Peyer's patch (tissue), 4 donors: ENCODE data around the gene KANSL1.

Experiments
- POLR2A ChIP-seq, 2 donors: fragments of 450-650 bp; IDR thresholded peaks; one replicate each; pipeline ENCODE4 v1.5.1; 2017; ENCODE audit warnings: antibody characterized with exemption in 2 of 2, mild to moderate bottlenecking in 2 of 2, moderate library complexity in 2 of 2
- TF ChIP-seq, protein P1 (sequence below), 6 experiments: fragments of 450-650 bp in 4 of 6; fragments of 200-600 bp in 2 of 6; sonication (generic) in 1 of 6; IDR thresholded peaks; one replicate each; pipeline ENCODE4 v1.5.1; 2017 to 2019; ENCODE audit warnings: antibody characterized with exemption in 6 of 6, mild to moderate bottlenecking in 3 of 6, moderate library complexity in 1 of 6

DNA sequence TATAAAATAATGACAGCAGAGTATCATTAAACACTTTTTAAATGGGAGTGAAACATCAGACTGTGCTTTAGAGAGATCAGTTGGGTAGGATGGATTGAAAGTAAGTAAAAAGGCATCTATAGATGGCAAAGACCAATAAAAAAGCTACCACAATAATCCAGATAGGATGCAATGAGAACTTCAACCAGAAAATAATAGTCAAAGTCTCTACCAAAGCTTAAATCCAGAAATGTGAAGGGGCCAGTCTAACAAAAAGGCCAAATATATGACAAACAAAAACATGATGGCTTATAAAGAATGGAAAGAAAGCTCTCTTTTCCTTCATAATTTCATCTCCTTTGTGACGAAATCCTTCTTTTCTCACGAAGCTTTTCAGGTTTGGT, 12.3 kb downstream of the KANSL1 start:
- TF ChIP-seq, protein P1, sequence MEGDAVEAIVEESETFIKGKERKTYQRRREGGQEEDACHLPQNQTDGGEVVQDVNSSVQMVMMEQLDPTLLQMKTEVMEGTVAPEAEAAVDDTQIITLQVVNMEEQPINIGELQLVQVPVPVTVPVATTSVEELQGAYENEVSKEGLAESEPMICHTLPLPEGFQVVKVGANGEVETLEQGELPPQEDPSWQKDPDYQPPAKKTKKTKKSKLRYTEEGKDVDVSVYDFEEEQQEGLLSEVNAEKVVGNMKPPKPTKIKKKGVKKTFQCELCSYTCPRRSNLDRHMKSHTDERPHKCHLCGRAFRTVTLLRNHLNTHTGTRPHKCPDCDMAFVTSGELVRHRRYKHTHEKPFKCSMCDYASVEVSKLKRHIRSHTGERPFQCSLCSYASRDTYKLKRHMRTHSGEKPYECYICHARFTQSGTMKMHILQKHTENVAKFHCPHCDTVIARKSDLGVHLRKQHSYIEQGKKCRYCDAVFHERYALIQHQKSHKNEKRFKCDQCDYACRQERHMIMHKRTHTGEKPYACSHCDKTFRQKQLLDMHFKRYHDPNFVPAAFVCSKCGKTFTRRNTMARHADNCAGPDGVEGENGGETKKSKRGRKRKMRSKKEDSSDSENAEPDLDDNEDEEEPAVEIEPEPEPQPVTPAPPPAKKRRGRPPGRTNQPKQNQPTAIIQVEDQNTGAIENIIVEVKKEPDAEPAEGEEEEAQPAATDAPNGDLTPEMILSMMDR (IDR thresholded peaks at IDR 0.05): no peak
- TF ChIP-seq POLR2A (IDR thresholded peaks at IDR 0.05): no peak
